Mesenchymal stem cell (in vitro differentiated cells and primary cell): Measurements from ENCODE around the gene MEG3.
A peak's percentile ranks its signal among the peaks of the same experiment; 100 is the strongest.

Experiments used
- DNase-seq: peaks from one replicate; pipeline ENCODE4 v3.0.0-alpha.2; 2013
- H2AFZ ChIP-seq: one replicate; pipeline ENCODE4 v1.6.1; 2013; ENCODE audit warnings: low read depth, mild to moderate bottlenecking, control low read depth, inconsistent platforms, low read length, moderate library complexity
- H2AK5ac ChIP-seq: 2 replicates; pipeline ENCODE4 v1.6.1; 2013; ENCODE audit warnings: low read length, moderate library complexity, mild to moderate bottlenecking, inconsistent platforms; ENCODE audit not compliant: severe bottlenecking
- H2BK120ac ChIP-seq: one replicate; pipeline ENCODE4 v1.6.1; 2013; ENCODE audit warnings: low read depth, mild to moderate bottlenecking, inconsistent platforms, low read length, moderate library complexity
- H2BK12ac ChIP-seq, 2 experiments: one replicate each; pipeline ENCODE4 v1.6.1; 2013; ENCODE audit warnings: inconsistent platforms in 2 of 2, low read length in 2 of 2, mild to moderate bottlenecking in 2 of 2, moderate library complexity in 2 of 2, control low read depth in 1 of 2
- H2BK15ac ChIP-seq: one replicate; pipeline ENCODE4 v1.6.1; 2013; ENCODE audit warnings: mild to moderate bottlenecking, low read depth, inconsistent platforms; ENCODE audit not compliant: poor library complexity, severe bottlenecking
- H2BK5ac ChIP-seq: 2 replicates; pipeline ENCODE4 v1.6.1; 2013; ENCODE audit warnings: low read depth, mild to moderate bottlenecking, low read length, control low read depth, inconsistent platforms; ENCODE audit not compliant: poor library complexity, severe bottlenecking
- H3K14ac ChIP-seq, 2 experiments: one replicate each; pipeline ENCODE4 v1.6.1; 2013; ENCODE audit warnings: inconsistent platforms in 2 of 2, low read length in 2 of 2, control low read depth in 1 of 2, mild to moderate bottlenecking in 1 of 2, moderate library complexity in 1 of 2
- H3K18ac ChIP-seq, 2 experiments: one replicate each; pipeline ENCODE4 v1.6.1; 2013; ENCODE audit warnings: inconsistent platforms in 2 of 2, low read length in 2 of 2, control low read depth in 1 of 2, low read depth in 1 of 2, mild to moderate bottlenecking in 1 of 2
- H3K23ac ChIP-seq, 2 experiments: one replicate each; pipeline ENCODE4 v1.6.1; 2013; ENCODE audit warnings: inconsistent platforms in 2 of 2, low read length in 2 of 2, mild to moderate bottlenecking in 2 of 2, moderate library complexity in 2 of 2, control low read depth in 1 of 2
- H3K27ac ChIP-seq: 2 replicates; pipeline ENCODE4 v1.5.1; 2013; ENCODE audit warnings: mild to moderate bottlenecking, moderate library complexity, low read length, control low read depth, inconsistent platforms; ENCODE audit not compliant: poor library complexity, severe bottlenecking
- H3K27me3 ChIP-seq, 2 experiments: 2 replicates each; pipeline versions ENCODE4 v1.6.1 to v1.7.0; 2013; ENCODE audit warnings: low read length in 2 of 2, mild to moderate bottlenecking in 2 of 2, moderate library complexity in 2 of 2, control low read depth in 1 of 2, inconsistent platforms in 1 of 2; ENCODE audit not compliant: control insufficient read depth in 1 of 2, insufficient read depth in 1 of 2
- H3K36me3 ChIP-seq, 2 experiments: 2 replicates each; pipeline versions ENCODE4 v1.6.1 to v1.7.0; 2013; ENCODE audit warnings: low read length in 2 of 2, control low read depth in 1 of 2, inconsistent platforms in 1 of 2, low read depth in 1 of 2, mild to moderate bottlenecking in 1 of 2; ENCODE audit not compliant: insufficient read depth in 2 of 2, control insufficient read depth in 1 of 2
- H3K4ac ChIP-seq, 2 experiments: one replicate each; pipeline ENCODE4 v1.6.1; 2013; ENCODE audit warnings: inconsistent platforms in 2 of 2, low read length in 2 of 2, mild to moderate bottlenecking in 2 of 2, moderate library complexity in 2 of 2, control low read depth in 1 of 2, low read depth in 1 of 2
- H3K4me1 ChIP-seq: 2 replicates; pipeline ENCODE4 v1.6.1; 2013; ENCODE audit warnings: low read depth, low read length, control low read depth; ENCODE audit not compliant: control insufficient read depth, insufficient read depth
- H3K4me2 ChIP-seq: 2 replicates; pipeline ENCODE4 v1.6.1; 2013; ENCODE audit warnings: low read length, mild to moderate bottlenecking, inconsistent platforms; ENCODE audit not compliant: poor library complexity, severe bottlenecking
- H3K4me3 ChIP-seq, 2 experiments: 2 replicates each; pipeline versions ENCODE4 v1.5.1 to v1.7.0; 2013; ENCODE audit warnings: low read length in 2 of 2, mild to moderate bottlenecking in 2 of 2, control low read depth in 1 of 2, low read depth in 1 of 2; ENCODE audit not compliant: insufficient read depth in 1 of 2
- H3K79me1 ChIP-seq: replicated peaks from 2 replicates; pipeline ENCODE4 v1.6.1; 2013; ENCODE audit warnings: mild to moderate bottlenecking, control low read depth, low read length, inconsistent platforms; ENCODE audit not compliant: poor library complexity, severe bottlenecking
- H3K9ac ChIP-seq: 2 replicates; pipeline ENCODE4 v1.7.0; 2013; ENCODE audit warnings: mild to moderate bottlenecking, low read length, moderate library complexity
- H3K9me3 ChIP-seq: 2 replicates; pipeline ENCODE4 v1.7.0; 2013; ENCODE audit warnings: mild to moderate bottlenecking, low read length; ENCODE audit not compliant: control insufficient read depth
- H4K8ac ChIP-seq: one replicate; pipeline ENCODE4 v1.6.1; 2013; ENCODE audit warnings: inconsistent platforms, mild to moderate bottlenecking, low read length, moderate library complexity
- H4K91ac ChIP-seq: one replicate; pipeline ENCODE4 v1.6.1; 2013; ENCODE audit warnings: mild to moderate bottlenecking, low read length, inconsistent platforms
- WGBS: methylation state at CpG from one replicate; pipeline ENCODE4 v1.1.7; 2013; ENCODE audit warnings: mixed read lengths; 5-methylcytosine and 5-hydroxymethylcytosine counted together

Gene MEG3

GRCh38 chr14:100820957-100821356, 5.0 kb upstream of the MEG3 start:
- no peak overlapping the region for H3K23ac ChIP-seq
- WGBS = 92% methylated on average over 4 of the region's 4 CpGs
- H4K91ac ChIP-seq = no peak overlapping the region
- no peak overlapping the region for H3K18ac ChIP-seq
- H2BK5ac ChIP-seq = no peak overlapping the region
- H2AFZ ChIP-seq = no peak overlapping the region
- H3K27me3 ChIP-seq = peaks cover 6 to 29% of the 10 kb centered on the region in 2 experiments
- H2AK5ac ChIP-seq = no peak overlapping the region
- H3K36me3 ChIP-seq = no peaks in the 10 kb centered on the region
- H4K8ac ChIP-seq = no peak overlapping the region
- DNase-seq = no peak
- H3K4me3 ChIP-seq = no peak overlapping the region
- H3K9me3 ChIP-seq = no peaks in the 10 kb centered on the region
- no peak overlapping the region for H3K9ac ChIP-seq
- no peak overlapping the region for H3K27ac ChIP-seq
- H2BK15ac ChIP-seq = no peak overlapping the region
- H3K4me2 ChIP-seq = no peak overlapping the region
- no peak overlapping the region for H3K14ac ChIP-seq
- no peak overlapping the region for H2BK120ac ChIP-seq
- no peaks in the 10 kb centered on the region for H3K79me1 ChIP-seq
- H3K4ac ChIP-seq = no peak overlapping the region
- no peak overlapping the region for H2BK12ac ChIP-seq
- H3K4me1 ChIP-seq = peaks cover 4% of the 10 kb centered on the region

- 96% methylated on average over 7 of the region's 7 CpGs for WGBS
- no peak overlapping the region for H3K14ac ChIP-seq
- H3K36me3 ChIP-seq = no peaks in the 10 kb centered on the region
These were observed 3.9 kb upstream of the MEG3 start for GRCh38 chr14:100822013-100822412.

GRCh38 chr14:100822532-100823296, 3.2 kb upstream of the MEG3 start:
- peak; percentile 38 for DNase-seq
- H2BK12ac ChIP-seq = peak overlapping the region; percentile 71 to 87
- no peak overlapping the region for H3K27ac ChIP-seq
- no peak overlapping the region for H3K14ac ChIP-seq
- no peaks in the 10 kb centered on the region for H3K79me1 ChIP-seq
- peaks cover 4% of the 10 kb centered on the region for H3K4me1 ChIP-seq
- peaks cover 6 to 25% of the 10 kb centered on the region in 2 experiments for H3K27me3 ChIP-seq
- no peak overlapping the region for H2BK5ac ChIP-seq
- H3K9me3 ChIP-seq = no peaks in the 10 kb centered on the region
- no peaks in the 10 kb centered on the region for H3K36me3 ChIP-seq
- WGBS = 89% methylated on average over 9 of the region's 9 CpGs
- H3K18ac ChIP-seq = peak overlapping the region; percentile 17 to 67
- H2BK15ac ChIP-seq = peak overlapping the region; percentile 89
- H3K4me2 ChIP-seq = no peak overlapping the region
- no peak overlapping the region for H4K91ac ChIP-seq
- no peak overlapping the region for H3K23ac ChIP-seq
- no peak overlapping the region for H2AK5ac ChIP-seq
- H3K4ac ChIP-seq = no peak overlapping the region
- H3K4me3 ChIP-seq = no peak overlapping the region
- no peak overlapping the region for H2BK120ac ChIP-seq
- H3K9ac ChIP-seq = no peak overlapping the region
- H2AFZ ChIP-seq = no peak overlapping the region
- no peak overlapping the region for H4K8ac ChIP-seq

More at GRCh38 chr14:100822013-100822412, 3.9 kb upstream of the MEG3 start:
- H3K4me1 ChIP-seq = peaks cover 4% of the 10 kb centered on the region
- H3K23ac ChIP-seq = no peak overlapping the region
- H2BK5ac ChIP-seq = no peak overlapping the region
- H2BK120ac ChIP-seq = no peak overlapping the region
- H3K9me3 ChIP-seq = no peaks in the 10 kb centered on the region
- H3K18ac ChIP-seq = no peak overlapping the region
- H3K27ac ChIP-seq = no peak overlapping the region
- H2AFZ ChIP-seq = no peak overlapping the region
- no peak overlapping the region for H3K4me3 ChIP-seq
- H2AK5ac ChIP-seq = no peak overlapping the region
- no peaks in the 10 kb centered on the region for H3K79me1 ChIP-seq
- DNase-seq = no peak
- no peak overlapping the region for H2BK12ac ChIP-seq
- H3K9ac ChIP-seq = no peak overlapping the region
- H4K8ac ChIP-seq = no peak overlapping the region
- no peak overlapping the region for H4K91ac ChIP-seq
- H2BK15ac ChIP-seq = no peak overlapping the region
- peaks cover 6 to 29% of the 10 kb centered on the region in 2 experiments for H3K27me3 ChIP-seq
- no peak overlapping the region for H3K4ac ChIP-seq
- no peak overlapping the region for H3K4me2 ChIP-seq

- Histone ChIP-seq H3K27ac (no peak overlapping the region), H2BK12ac (no peak overlapping the region), H2BK5ac (no peak overlapping the region), H2BK120ac (no peak overlapping the region), H4K91ac (peak overlapping the region; percentile 75), H4K8ac (peak overlapping the region; percentile 37), H3K4ac (no peak overlapping the region), H3K79me1 (no peaks in the 10 kb centered on the region), H3K27me3 (peaks cover 6 to 25% of the 10 kb centered on the region in 2 experiments), H3K36me3 (no peaks in the 10 kb centered on the region), H3K9ac (no peak overlapping the region), H2AK5ac (no peak overlapping the region), H3K18ac (no peak overlapping the region), H3K4me3 (no peak overlapping the region), H3K4me1 (peaks cover 5% of the 10 kb centered on the region), H3K9me3 (no peaks in the 10 kb centered on the region), H2BK15ac (no peak overlapping the region), H3K14ac (no peak overlapping the region), H2AFZ (no peak overlapping the region), H3K23ac (no peak overlapping the region), H3K4me2 (no peak overlapping the region)
- DNase-seq = no peak
- 91% methylated on average over 10 of the region's 11 CpGs for WGBS
These were observed 2.4 kb upstream of the MEG3 start for GRCh38 chr14:100823413-100824080.
